Mesenchymal stem cell (in vitro differentiated cells and primary cell): ENCODE results near the gene RAB37.

Experiments used
- DNase-seq: peaks from one replicate; pipeline ENCODE4 v3.0.0-alpha.2; 2013
- H2AFZ ChIP-seq: one replicate; pipeline ENCODE4 v1.6.1; 2013; ENCODE audit warnings: low read depth, mild to moderate bottlenecking, control low read depth, inconsistent platforms, low read length, moderate library complexity
- H2AK5ac ChIP-seq: 2 replicates; pipeline ENCODE4 v1.6.1; 2013; ENCODE audit warnings: low read length, moderate library complexity, mild to moderate bottlenecking, inconsistent platforms; ENCODE audit not compliant: severe bottlenecking
- H2BK120ac ChIP-seq: one replicate; pipeline ENCODE4 v1.6.1; 2013; ENCODE audit warnings: low read depth, mild to moderate bottlenecking, inconsistent platforms, low read length, moderate library complexity
- H2BK12ac ChIP-seq, 2 experiments: one replicate each; pipeline ENCODE4 v1.6.1; 2013; ENCODE audit warnings: inconsistent platforms in 2 of 2, low read length in 2 of 2, mild to moderate bottlenecking in 2 of 2, moderate library complexity in 2 of 2, control low read depth in 1 of 2
- H2BK15ac ChIP-seq: one replicate; pipeline ENCODE4 v1.6.1; 2013; ENCODE audit warnings: mild to moderate bottlenecking, low read depth, inconsistent platforms; ENCODE audit not compliant: poor library complexity, severe bottlenecking
- H2BK5ac ChIP-seq: 2 replicates; pipeline ENCODE4 v1.6.1; 2013; ENCODE audit warnings: low read depth, mild to moderate bottlenecking, low read length, control low read depth, inconsistent platforms; ENCODE audit not compliant: poor library complexity, severe bottlenecking
- H3K14ac ChIP-seq, 2 experiments: one replicate each; pipeline ENCODE4 v1.6.1; 2013; ENCODE audit warnings: inconsistent platforms in 2 of 2, low read length in 2 of 2, control low read depth in 1 of 2, mild to moderate bottlenecking in 1 of 2, moderate library complexity in 1 of 2
- H3K18ac ChIP-seq, 2 experiments: one replicate each; pipeline ENCODE4 v1.6.1; 2013; ENCODE audit warnings: inconsistent platforms in 2 of 2, low read length in 2 of 2, control low read depth in 1 of 2, low read depth in 1 of 2, mild to moderate bottlenecking in 1 of 2
- H3K23ac ChIP-seq, 2 experiments: one replicate each; pipeline ENCODE4 v1.6.1; 2013; ENCODE audit warnings: inconsistent platforms in 2 of 2, low read length in 2 of 2, mild to moderate bottlenecking in 2 of 2, moderate library complexity in 2 of 2, control low read depth in 1 of 2
- H3K27ac ChIP-seq: 2 replicates; pipeline ENCODE4 v1.5.1; 2013; ENCODE audit warnings: mild to moderate bottlenecking, moderate library complexity, low read length, control low read depth, inconsistent platforms; ENCODE audit not compliant: poor library complexity, severe bottlenecking
- H3K27me3 ChIP-seq, 2 experiments: 2 replicates each; pipeline versions ENCODE4 v1.6.1 to v1.7.0; 2013; ENCODE audit warnings: low read length in 2 of 2, mild to moderate bottlenecking in 2 of 2, moderate library complexity in 2 of 2, control low read depth in 1 of 2, inconsistent platforms in 1 of 2; ENCODE audit not compliant: control insufficient read depth in 1 of 2, insufficient read depth in 1 of 2
- H3K36me3 ChIP-seq, 2 experiments: 2 replicates each; pipeline versions ENCODE4 v1.6.1 to v1.7.0; 2013; ENCODE audit warnings: low read length in 2 of 2, control low read depth in 1 of 2, inconsistent platforms in 1 of 2, low read depth in 1 of 2, mild to moderate bottlenecking in 1 of 2; ENCODE audit not compliant: insufficient read depth in 2 of 2, control insufficient read depth in 1 of 2
- H3K4ac ChIP-seq, 2 experiments: one replicate each; pipeline ENCODE4 v1.6.1; 2013; ENCODE audit warnings: inconsistent platforms in 2 of 2, low read length in 2 of 2, mild to moderate bottlenecking in 2 of 2, moderate library complexity in 2 of 2, control low read depth in 1 of 2, low read depth in 1 of 2
- H3K4me1 ChIP-seq: 2 replicates; pipeline ENCODE4 v1.6.1; 2013; ENCODE audit warnings: low read depth, low read length, control low read depth; ENCODE audit not compliant: control insufficient read depth, insufficient read depth
- H3K4me2 ChIP-seq: 2 replicates; pipeline ENCODE4 v1.6.1; 2013; ENCODE audit warnings: low read length, mild to moderate bottlenecking, inconsistent platforms; ENCODE audit not compliant: poor library complexity, severe bottlenecking
- H3K4me3 ChIP-seq, 2 experiments: 2 replicates each; pipeline versions ENCODE4 v1.5.1 to v1.7.0; 2013; ENCODE audit warnings: low read length in 2 of 2, mild to moderate bottlenecking in 2 of 2, control low read depth in 1 of 2, low read depth in 1 of 2; ENCODE audit not compliant: insufficient read depth in 1 of 2
- H3K79me1 ChIP-seq: replicated peaks from 2 replicates; pipeline ENCODE4 v1.6.1; 2013; ENCODE audit warnings: mild to moderate bottlenecking, control low read depth, low read length, inconsistent platforms; ENCODE audit not compliant: poor library complexity, severe bottlenecking
- H3K9ac ChIP-seq: 2 replicates; pipeline ENCODE4 v1.7.0; 2013; ENCODE audit warnings: mild to moderate bottlenecking, low read length, moderate library complexity
- H3K9me3 ChIP-seq: 2 replicates; pipeline ENCODE4 v1.7.0; 2013; ENCODE audit warnings: mild to moderate bottlenecking, low read length; ENCODE audit not compliant: control insufficient read depth
- H4K8ac ChIP-seq: one replicate; pipeline ENCODE4 v1.6.1; 2013; ENCODE audit warnings: inconsistent platforms, mild to moderate bottlenecking, low read length, moderate library complexity
- H4K91ac ChIP-seq: one replicate; pipeline ENCODE4 v1.6.1; 2013; ENCODE audit warnings: mild to moderate bottlenecking, low read length, inconsistent platforms
- WGBS: methylation state at CpG from one replicate; pipeline ENCODE4 v1.1.7; 2013; ENCODE audit warnings: mixed read lengths; 5-methylcytosine and 5-hydroxymethylcytosine counted together

RAB37 gene

DNA sequence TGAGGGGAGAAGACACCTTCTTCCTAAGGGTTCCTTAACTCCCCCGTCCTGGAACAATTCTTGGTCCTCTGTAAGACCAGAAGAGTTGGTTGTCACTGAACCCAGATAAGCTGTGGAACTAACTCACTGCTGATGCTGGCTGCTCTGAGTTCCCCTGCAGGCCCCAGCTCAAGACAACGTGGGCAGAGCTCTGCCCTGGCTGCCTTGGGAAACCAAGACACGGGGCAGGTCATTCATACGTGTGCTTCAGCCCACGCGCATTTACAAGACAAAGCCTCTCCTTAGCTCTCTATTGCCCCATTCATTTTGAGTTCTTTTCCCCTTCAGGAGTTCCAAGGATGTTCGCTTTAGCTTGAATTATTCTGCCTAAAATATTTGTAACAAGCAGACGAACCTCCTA, 42.4 kb downstream of the RAB37 start:
- H2AK5ac ChIP-seq, result no peak overlapping the region
- H3K9me3 ChIP-seq, result no peaks in the 10 kb centered on the region
- H2BK5ac ChIP-seq, result no peak overlapping the region
- 96% methylated on average over 8 of the region's 8 CpGs for WGBS
- peaks cover 47% of the 10 kb centered on the region for H3K79me1 ChIP-seq
- H3K14ac ChIP-seq, result no peak overlapping the region
- no peak overlapping the region for H3K4ac ChIP-seq
- H4K8ac ChIP-seq, result no peak overlapping the region
- no peak overlapping the region for H2AFZ ChIP-seq
- no peak overlapping the region for H3K27ac ChIP-seq
- no peaks in the 10 kb centered on the region for H3K27me3 ChIP-seq
- H3K36me3 ChIP-seq, result peaks cover 22 to 36% of the 10 kb centered on the region in 2 experiments
- H2BK12ac ChIP-seq, result no peak overlapping the region
- no peak overlapping the region for H3K4me2 ChIP-seq
- no peak overlapping the region for H2BK15ac ChIP-seq
- no peak for DNase-seq
- H3K4me1 ChIP-seq, result peaks cover 12% of the 10 kb centered on the region
- H3K23ac ChIP-seq, result peak overlapping the region in 1 of 2 experiments; percentile 18
- H3K4me3 ChIP-seq, result no peak overlapping the region
- no peak overlapping the region for H2BK120ac ChIP-seq
- H3K9ac ChIP-seq, result no peak overlapping the region
- no peak overlapping the region for H4K91ac ChIP-seq
- H3K18ac ChIP-seq, result no peak overlapping the region

DNA sequence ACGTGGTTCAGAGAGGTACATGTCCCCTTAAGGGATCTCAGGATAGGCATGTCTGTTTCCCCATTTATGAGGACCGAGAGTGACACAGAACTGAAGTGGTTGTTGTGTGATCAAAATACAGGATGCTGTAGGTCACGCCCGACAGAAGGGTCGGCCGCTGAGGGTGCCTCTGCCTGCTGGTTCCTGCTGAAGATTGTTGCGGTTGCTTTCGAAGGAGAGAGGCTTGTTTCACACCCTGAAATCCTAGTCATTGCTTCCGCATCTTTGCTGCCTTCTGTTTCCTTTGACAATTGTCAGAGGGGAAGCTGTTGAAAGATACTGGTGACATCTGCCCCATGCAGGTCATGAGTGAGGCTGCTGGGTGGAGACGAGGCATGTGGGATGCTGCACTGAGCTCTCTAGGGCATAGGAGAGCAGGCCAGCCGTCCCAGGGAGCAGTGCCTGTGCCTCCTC, 42.9 kb downstream of the RAB37 start:
- Histone ChIP-seq H2BK5ac (no peak overlapping the region), H2AK5ac (no peak overlapping the region), H3K4me2 (no peak overlapping the region), H3K9me3 (no peaks in the 10 kb centered on the region), H3K79me1 (peaks cover 48% of the 10 kb centered on the region), H3K23ac (no peak overlapping the region), H4K91ac (no peak overlapping the region), H2AFZ (no peak overlapping the region), H3K4me1 (peaks cover 13% of the 10 kb centered on the region), H3K36me3 (peaks cover 22 to 38% of the 10 kb centered on the region in 2 experiments), H2BK15ac (no peak overlapping the region), H3K14ac (no peak overlapping the region), H3K27ac (no peak overlapping the region), H3K4me3 (no peak overlapping the region), H3K27me3 (no peaks in the 10 kb centered on the region), H2BK12ac (no peak overlapping the region), H3K18ac (no peak overlapping the region), H3K4ac (no peak overlapping the region), H3K9ac (no peak overlapping the region), H2BK120ac (no peak overlapping the region), H4K8ac (no peak overlapping the region)
- 91% methylated on average over 11 of the region's 11 CpGs for WGBS
- no peak for DNase-seq

DNA sequence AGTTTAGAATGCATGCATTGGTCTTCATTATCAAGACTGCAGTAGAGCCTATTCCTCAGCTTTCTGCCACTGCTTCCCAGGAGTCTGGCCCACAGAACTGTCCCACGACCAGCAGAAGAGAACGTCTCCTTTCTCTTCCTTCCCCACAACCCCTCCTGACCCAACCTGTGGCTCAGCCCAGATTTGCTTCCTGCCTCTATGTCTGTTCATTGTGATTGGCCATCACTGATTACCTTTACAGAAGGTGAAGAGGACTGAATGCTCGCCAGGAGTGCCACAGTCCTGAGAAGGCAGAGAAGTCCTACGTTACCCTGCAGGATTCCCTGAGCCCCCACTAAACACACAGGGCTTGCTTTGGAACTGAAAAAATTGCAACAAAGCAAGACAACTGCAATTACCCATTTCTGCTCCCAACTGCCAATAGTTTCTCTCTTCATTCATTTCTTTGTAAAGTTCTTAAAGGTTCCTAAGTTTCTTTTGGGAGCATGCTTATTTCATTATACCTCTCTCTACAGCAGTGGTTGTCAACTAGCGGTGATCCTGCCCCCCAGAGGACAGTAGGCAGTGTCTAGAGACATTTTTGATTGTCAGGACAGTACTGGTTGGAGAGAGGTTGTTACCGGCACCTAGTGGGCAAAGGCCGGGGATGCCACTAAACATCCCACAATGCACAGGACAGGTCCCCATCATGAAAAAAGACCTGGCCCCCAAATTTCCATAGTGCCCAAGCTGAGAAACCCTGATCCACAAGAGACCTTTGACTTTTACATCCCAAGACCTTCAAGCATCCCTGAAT, 43.6 kb downstream of the RAB37 start:
- Histone ChIP-seq H3K4ac (no peak overlapping the region), H2BK5ac (no peak overlapping the region), H2BK12ac (no peak overlapping the region), H2AFZ (no peak overlapping the region), H3K9me3 (no peaks in the 10 kb centered on the region), H4K91ac (no peak overlapping the region), H2BK120ac (no peak overlapping the region), H3K79me1 (peaks cover 49% of the 10 kb centered on the region), H3K14ac (no peak overlapping the region), H2BK15ac (no peak overlapping the region), H3K23ac (no peak overlapping the region), H2AK5ac (no peak overlapping the region), H3K4me1 (peaks cover 9% of the 10 kb centered on the region), H3K4me3 (no peak overlapping the region), H3K4me2 (no peak overlapping the region), H3K9ac (no peak overlapping the region), H4K8ac (no peak overlapping the region), H3K27ac (no peak overlapping the region), H3K27me3 (no peaks in the 10 kb centered on the region), H3K18ac (no peak overlapping the region), H3K36me3 (peaks cover 27 to 45% of the 10 kb centered on the region in 2 experiments)
- peak; percentile 42 for DNase-seq
- WGBS, result 83% methylated on average over 6 of the region's 7 CpGs

DNA sequence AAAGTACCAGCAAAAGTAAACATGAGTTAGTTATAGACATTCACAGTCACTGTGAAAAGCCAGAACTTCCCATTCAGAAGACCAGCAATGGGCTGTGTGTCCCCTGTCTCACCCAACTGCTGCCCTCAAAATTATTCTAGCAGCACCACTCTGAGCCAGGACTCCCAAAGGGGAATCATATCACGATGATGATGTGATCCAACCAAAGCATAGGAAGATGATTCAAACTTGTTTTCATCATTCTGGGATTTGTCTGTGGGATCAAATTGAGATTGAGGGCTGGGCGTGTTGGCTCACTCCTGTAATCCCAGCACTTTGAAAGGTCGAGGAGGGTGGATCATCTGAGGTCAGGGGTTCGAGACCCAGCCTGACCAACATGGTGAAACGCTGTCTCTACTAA, 45.5 kb downstream of the RAB37 start:
- no peak overlapping the region for H2AFZ ChIP-seq
- no peak overlapping the region for H4K8ac ChIP-seq
- H3K4me2 ChIP-seq, result no peak overlapping the region
- H3K27me3 ChIP-seq, result no peaks in the 10 kb centered on the region
- no peak overlapping the region for H3K27ac ChIP-seq
- H2AK5ac ChIP-seq, result no peak overlapping the region
- no peak overlapping the region for H4K91ac ChIP-seq
- DNase-seq, result no peak
- 93% methylated on average over 5 of the region's 5 CpGs for WGBS
- peaks cover 47% of the 10 kb centered on the region for H3K79me1 ChIP-seq
- H3K4me1 ChIP-seq, result peaks cover 2% of the 10 kb centered on the region
- no peak overlapping the region for H3K23ac ChIP-seq
- H3K4me3 ChIP-seq, result no peak overlapping the region
- H3K9ac ChIP-seq, result no peak overlapping the region
- peaks cover 36 to 51% of the 10 kb centered on the region in 2 experiments for H3K36me3 ChIP-seq
- H3K9me3 ChIP-seq, result no peaks in the 10 kb centered on the region
- H3K4ac ChIP-seq, result no peak overlapping the region
- H2BK15ac ChIP-seq, result no peak overlapping the region
- H3K14ac ChIP-seq, result no peak overlapping the region
- no peak overlapping the region for H3K18ac ChIP-seq
- no peak overlapping the region for H2BK120ac ChIP-seq
- no peak overlapping the region for H2BK5ac ChIP-seq
- H2BK12ac ChIP-seq, result no peak overlapping the region
